Endothelial cell of umbilical vein (primary cell): ENCODE results near the gene ZNF675. TPM values are rescaled to one million over a fixed set of nuclear protein-coding genes. Genes with fewer than 3 reads are reported as not detected.

Experiments
- BruUV-seq: library from RNA; stranded (reverse); fragments of 400-500 nt; replicated peaks from 2 replicates; lab custom pipeline; 2021; lab: Mats Ljungman, UMichigan
- CTCF ChIA-PET: fragments of 300-600, 350-600 bp; sonication (Branson Sonifier 250); formaldehyde crosslinking; loops from one replicate; lab custom pipeline; 2021; ENCODE audit warnings: antibody characterized with exemption, inconsistent platforms; lab: Charles Lee
- POLR2A ChIA-PET: fragments of 300-600, 350-600 bp; sonication (Branson Sonifier 250); formaldehyde crosslinking; loops from one replicate; lab custom pipeline; 2021; ENCODE audit warnings: antibody characterized with exemption, inconsistent platforms; lab: Charles Lee
- DNase-seq: peaks from one replicate; pipeline ENCODE4 v3.0.0-alpha.2; 2011; ENCODE audit warnings: low read depth, low spot score
- FAIRE-seq: peaks from 2 replicates; lab custom pipeline; 2011; peaks lifted over from hg19 to GRCh38; lab: Jason Lieb, UNC
- H2AFZ ChIP-seq: 2 replicates; pipeline ENCODE4 v1.6.0; 2012; ENCODE audit warnings: low read depth, low read length, control low read depth, inconsistent platforms
- H3K27ac ChIP-seq: 2 replicates; pipeline ENCODE4 v1.5.1; 2011; ENCODE audit warnings: low read depth, mild to moderate bottlenecking, control low read depth, low read length, moderate library complexity; ENCODE audit not compliant: insufficient read depth
- H3K27me3 ChIP-seq, 2 experiments: 2 replicates each; pipeline versions ENCODE4 v1.6.0 to v1.6.1; 2011; ENCODE audit warnings: low read length in 2 of 2, mixed read lengths in 1 of 2; ENCODE audit not compliant: control insufficient read depth in 2 of 2, insufficient read depth in 2 of 2
- H3K36me3 ChIP-seq, 2 experiments: 2 replicates in 1 of 2; 3 replicates in 1 of 2; pipeline ENCODE4 v1.5.1; 2011; ENCODE audit warnings: low read length in 2 of 2, mild to moderate bottlenecking in 1 of 2, moderate library complexity in 1 of 2; ENCODE audit not compliant: control insufficient read depth in 2 of 2, insufficient read depth in 2 of 2; ENCODE audit errors: extremely low read depth in 1 of 2
- H3K4me1 ChIP-seq: 3 replicates; pipeline ENCODE4 v1.5.1; 2011; ENCODE audit warnings: mild to moderate bottlenecking, low read length; ENCODE audit not compliant: control insufficient read depth, insufficient read depth; ENCODE audit errors: extremely low read depth
- H3K4me2 ChIP-seq: 2 replicates; pipeline ENCODE4 v1.6.1; 2011; ENCODE audit warnings: low read length, control low read depth, mixed read lengths; ENCODE audit not compliant: insufficient read depth
- H3K4me3 ChIP-seq, 3 experiments: fragments of 200-600 bp in 1 of 3; sonication (generic), shearing (Covaris generic) in 1 of 3; replicated peaks in 1 of 3; 2 replicates each; pipeline ENCODE4 v1.5.1; 2011 to 2016; ENCODE audit warnings: control low read depth in 3 of 3, low read length in 3 of 3, mild to moderate bottlenecking in 2 of 3, inconsistent platforms in 1 of 3, low read depth in 1 of 3, moderate library complexity in 1 of 3; ENCODE audit not compliant: insufficient read depth in 1 of 3
- H3K79me2 ChIP-seq: 2 replicates; pipeline ENCODE4 v1.6.0; 2012; ENCODE audit warnings: low read length, inconsistent platforms; ENCODE audit not compliant: control insufficient read depth, insufficient read depth
- H3K9ac ChIP-seq: replicated peaks from 2 replicates; pipeline ENCODE3; 2011; ENCODE audit warnings: low read length, control low read depth; ENCODE audit not compliant: insufficient read depth; ENCODE audit errors: extremely low read depth
- H3K9me1 ChIP-seq: replicated peaks from 3 replicates; pipeline ENCODE4 v1.6.0; 2011; ENCODE audit warnings: mild to moderate bottlenecking, low read length; ENCODE audit not compliant: control insufficient read depth, insufficient read depth; ENCODE audit errors: extremely low read depth
- H3K9me3 ChIP-seq: replicated peaks from 2 replicates; pipeline ENCODE4 v1.5.1; 2012; ENCODE audit warnings: low read length, inconsistent platforms; ENCODE audit not compliant: control insufficient read depth, insufficient read depth
- H4K20me1 ChIP-seq: replicated peaks from 2 replicates; pipeline ENCODE3; 2011; ENCODE audit warnings: mild to moderate bottlenecking, low read length; ENCODE audit not compliant: control insufficient read depth, insufficient read depth; ENCODE audit errors: extremely low read depth
- CTCF ChIP-seq, 2 donors: IDR thresholded peaks; 1 replicate in 1 of 2; 2 replicates in 1 of 2; pipeline ENCODE4 v1.5.1; 2011; ENCODE audit warnings: low read length in 2 of 2, mild to moderate bottlenecking in 2 of 2, moderate library complexity in 2 of 2, control low read depth in 1 of 2, inconsistent platforms in 1 of 2, low read depth in 1 of 2; ENCODE audit not compliant: insufficient read depth in 1 of 2; ENCODE audit errors: extremely low read depth in 1 of 2
- EZH2 ChIP-seq: IDR thresholded peaks from 2 replicates; pipeline ENCODE4 v1.6.1; 2012; ENCODE audit warnings: borderline replicate concordance, low read depth, mild to moderate bottlenecking, moderate library complexity, low read length, inconsistent platforms; ENCODE audit not compliant: severe bottlenecking
- FOS ChIP-seq: IDR thresholded peaks from 2 replicates; pipeline ENCODE4 v1.6.1; 2011; ENCODE audit warnings: mild to moderate bottlenecking, low read length, moderate library complexity, borderline replicate concordance; ENCODE audit not compliant: insufficient read depth
- GATA2 ChIP-seq: IDR thresholded peaks from 2 replicates; pipeline ENCODE4 v1.7.0; 2011; ENCODE audit warnings: low read depth, mild to moderate bottlenecking, moderate library complexity, mixed read lengths, low read length; ENCODE audit not compliant: insufficient read length, insufficient read depth
- JUN ChIP-seq: IDR thresholded peaks from 2 replicates; pipeline ENCODE4 v1.6.1; 2011; ENCODE audit warnings: borderline replicate concordance, low read depth; ENCODE audit not compliant: insufficient read length, insufficient read depth
- MAX ChIP-seq: IDR thresholded peaks from 2 replicates; pipeline ENCODE4 v1.6.1; 2011; ENCODE audit not compliant: insufficient read depth, insufficient read length
- MYC ChIP-seq: IDR thresholded peaks from one replicate; pipeline ENCODE4 v1.6.1; 2011; ENCODE audit warnings: mild to moderate bottlenecking, low read depth, low read length
- POLR2A ChIP-seq: IDR thresholded peaks from 2 replicates; pipeline ENCODE4 v1.6.1; 2012; ENCODE audit warnings: low read depth, mild to moderate bottlenecking, control low read depth, low read length
- POLR2AphosphoS5 ChIP-seq: IDR thresholded peaks from 2 replicates; pipeline ENCODE4 v1.6.1; 2012; ENCODE audit warnings: low read depth, mild to moderate bottlenecking, control low read depth, low read length, moderate library complexity; ENCODE audit not compliant: insufficient read depth
- dilution Hi-C: fragments of 300-500 bp; cut with MboI; formaldehyde crosslinking; loops from one replicate; pipeline ENCODE4 v1.15.0; 2019; ENCODE audit warnings: low sequenced_read_pairs; ENCODE audit not compliant: extremely low pct_ligation_motif_present
- intact Hi-C: fragments of 100-400 bp; cut with micrococcal nuclease; formaldehyde crosslinking; loops from one replicate; pipeline ENCODE4 v1.10.0; 2022
- polyA plus RNA-seq, 4 experiments: library from polyadenylated mRNA; depleted of rRNA in 3 of 4; stranded (reverse) in 3 of 4; unstranded in 1 of 4; fragments of >200 nt; gene quantifications; 2 replicates each; pipeline versions ENCODE4 v1.2.1 to v1.2.3, GENCODE V29; 2011 to 2012; ENCODE audit warnings: missing spikeins in 1 of 4
- total RNA-seq: library from RNA; stranded (reverse); gene quantifications from 2 replicates; pipeline ENCODE4 v1.2.3, GENCODE V29; 2021

Gene ZNF675
- total and polyA plus RNA-seq, 2 donors (not counting 3 experiments of a cell fraction or from before 2014, with no cell fraction given): 3.5 to 9.3 TPM

DNA sequence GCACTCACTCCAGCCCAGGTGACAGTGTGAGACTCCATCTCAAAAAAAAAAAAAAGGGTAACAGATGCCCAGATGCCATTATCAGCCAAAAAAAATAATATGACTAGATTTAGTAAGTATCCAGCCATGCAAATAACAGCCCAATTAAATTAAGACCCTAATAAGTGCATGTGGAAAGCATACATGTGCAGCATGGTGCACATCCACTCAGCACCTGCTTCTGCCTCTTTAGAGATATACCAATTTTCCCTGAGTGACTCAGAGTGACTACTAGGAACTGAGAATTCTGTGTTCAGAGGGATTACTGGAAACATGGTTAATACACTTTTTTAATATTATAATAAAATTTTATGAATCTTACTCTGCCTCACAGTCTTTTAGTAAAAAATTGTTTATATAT is 29.8 kb upstream of the ZNF675 start:
- H3K27ac ChIP-seq: no peak overlapping the region
- BruUV-seq: no TSS peak
- dilution Hi-C loops (no loop called here), intact Hi-C loops (no loop called here)
- POLR2A ChIA-PET: interaction anchor here (0.7 kb wide), 1 partner anchor 1597 kb away, joined by 6 read pairs; no protein-coding TSS in a partner anchor
- no peak overlapping the region for H3K4me3 ChIP-seq
- H3K27me3 ChIP-seq: no peaks in the 10 kb centered on the region
- no peaks in the 10 kb centered on the region for H3K9me1 ChIP-seq
- no peak overlapping the region for H3K4me2 ChIP-seq
- H2AFZ ChIP-seq: no peak overlapping the region
- H3K36me3 ChIP-seq: no peaks in the 10 kb centered on the region
- DNase-seq: no peak
- CTCF ChIA-PET: no interaction called here
- H3K79me2 ChIP-seq: no peaks in the 10 kb centered on the region
- no peaks in the 10 kb centered on the region for H3K4me1 ChIP-seq
- no peak for FAIRE-seq
- peaks cover 2% of the 10 kb centered on the region for H3K9me3 ChIP-seq
- no peak overlapping the region for H3K9ac ChIP-seq
- no peak for TF ChIP-seq MAX
- no peak for TF ChIP-seq CTCF (IDR thresholded peaks at IDR 0.05; ENCODE audit: extremely low read depth in 1 of 2, insufficient read depth in 1 of 2, low read depth in 1 of 2, low read length in 2 of 2)
- TF ChIP-seq FOS: no peak
- TF ChIP-seq EZH2: no peak
- no peak for TF ChIP-seq POLR2A
- TF ChIP-seq GATA2: no peak
- TF ChIP-seq JUN: no peak
- TF ChIP-seq MYC: no peak
- TF ChIP-seq POLR2AphosphoS5: no peak
- H4K20me1 ChIP-seq: no peaks in the 10 kb centered on the region
